Smooth muscle cell (in vitro differentiated cells): Measurements from ENCODE around the gene UEVLD. TPM values are rescaled to one million over a fixed set of nuclear protein-coding genes. Genes with fewer than 3 reads are reported as not detected.

Experiments
- DNase-seq: peaks from one replicate; lab custom pipeline; 2025; ENCODE audit not compliant: unreplicated experiment; lab: John Stamatoyannopoulos, UW
- H2AFZ ChIP-seq: fragments of 200-600 bp; sonication (generic); 2 replicates; pipeline ENCODE4 v1.6.0; 2016; ENCODE audit warnings: antibody characterized with exemption, low read depth, mild to moderate bottlenecking
- H3F3A ChIP-seq: fragments of 200-600 bp; sonication (generic); 2 replicates; pipeline ENCODE4 v1.6.0; 2017; ENCODE audit warnings: antibody characterized with exemption, low read depth
- H3K27ac ChIP-seq: fragments of 200-600 bp; sonication (generic); 2 replicates; pipeline ENCODE4 v1.5.1; 2016; ENCODE audit warnings: low read depth, mild to moderate bottlenecking
- H3K27me3 ChIP-seq: fragments of 200-600 bp; sonication (generic); 2 replicates; pipeline ENCODE4 v1.6.1; 2016; ENCODE audit warnings: low read depth, mild to moderate bottlenecking
- H3K36me3 ChIP-seq: fragments of 200-600 bp; sonication (generic); 2 replicates; pipeline ENCODE4 v1.5.1; 2016; ENCODE audit warnings: low read depth
- H3K4me1 ChIP-seq: fragments of 200-600 bp; sonication (generic); 2 replicates; pipeline ENCODE4 v1.5.1; 2016; ENCODE audit warnings: low read depth
- H3K4me2 ChIP-seq: fragments of 200-600 bp; sonication (generic); 2 replicates; pipeline ENCODE4 v1.6.0; 2016; ENCODE audit warnings: mild to moderate bottlenecking
- H3K4me3 ChIP-seq: fragments of 200-600 bp; sonication (generic); 2 replicates; pipeline ENCODE4 v1.5.1; 2016; ENCODE audit warnings: mild to moderate bottlenecking
- H3K79me2 ChIP-seq: fragments of 200-600 bp; sonication (generic); 2 replicates; pipeline ENCODE4 v1.6.0; 2016; ENCODE audit warnings: low read depth, mild to moderate bottlenecking
- H3K9ac ChIP-seq: fragments of 200-600 bp; sonication (generic); 2 replicates; pipeline ENCODE4 v1.6.0; 2016; ENCODE audit warnings: low read depth
- H3K9me3 ChIP-seq: fragments of 200-600 bp; sonication (generic); replicated peaks from 2 replicates; pipeline ENCODE4 v1.5.1; 2016; ENCODE audit warnings: low read depth
- H4K20me1 ChIP-seq: fragments of 200-600 bp; sonication (generic); 2 replicates; pipeline ENCODE4 v1.6.0; 2016; ENCODE audit warnings: low read depth
- CTCF ChIP-seq: fragments of 200-600 bp; sonication (generic); IDR thresholded peaks from 2 replicates; pipeline ENCODE4 v1.5.1; 2017; ENCODE audit warnings: borderline replicate concordance, mild to moderate bottlenecking, antibody characterized with exemption; ENCODE audit not compliant: insufficient read depth, poor library complexity, severe bottlenecking
- WGBS: methylation state at CpG from one replicate; pipeline ENCODE4 v1.1.7; 2016; ENCODE audit warnings: low lambda C conversion rate; 5-methylcytosine and 5-hydroxymethylcytosine counted together
- polyA plus RNA-seq: library from polyadenylated mRNA; unstranded; fragments of >200 nt; fragmentation: Nextera tagmentation; extraction: Ambion mirVana; gene quantifications from 2 replicates; pipeline ENCODE4 v1.2.1, GENCODE V29; 2016
- total RNA-seq: library from RNA; depleted of rRNA; stranded (reverse); fragments of >200 nt; gene quantifications from 2 replicates; pipeline ENCODE4 v1.2.3, GENCODE V29; 2014

The UEVLD gene
- total and polyA plus RNA-seq, 2 experiments from 2014 or later: 15.1 to 32.7 TPM

GRCh38 chr11:18590571-18590970, 2.0 kb upstream of the UEVLD start:
- no peak overlapping the region for H3K9ac ChIP-seq
- H3K4me2 ChIP-seq: no peak overlapping the region
- WGBS: 87% methylated on average over 2 of the region's 2 CpGs

GRCh38 chr11:18581825-18582224, 6.7 kb downstream of the UEVLD start:
- WGBS: 92% methylated on average over 1 of the region's 1 CpG
- no peaks in the 10 kb centered on the region for H3K9me3 ChIP-seq
- DNase-seq: no peak
- no peak overlapping the region for H3K4me3 ChIP-seq
- peaks cover 6% of the 10 kb centered on the region for H3K36me3 ChIP-seq
- H3K4me2 ChIP-seq: no peak overlapping the region
- no peaks in the 10 kb centered on the region for H3K27me3 ChIP-seq
- peaks cover 12% of the 10 kb centered on the region for H3K79me2 ChIP-seq
- H3K9ac ChIP-seq: no peak overlapping the region
- H3F3A ChIP-seq: no peaks in the 10 kb centered on the region
- H3K27ac ChIP-seq: no peak overlapping the region
- TF ChIP-seq CTCF: no peak
- H4K20me1 ChIP-seq: no peaks in the 10 kb centered on the region
- H2AFZ ChIP-seq: no peak overlapping the region
- peaks cover under 1% of the 10 kb centered on the region for H3K4me1 ChIP-seq

More at GRCh38 chr11:18590571-18590970, 2.0 kb upstream of the UEVLD start:
- peaks cover 60% of the 10 kb centered on the region for H3K79me2 ChIP-seq
- no peaks in the 10 kb centered on the region for H3F3A ChIP-seq
- no peak overlapping the region for H2AFZ ChIP-seq
- no peaks in the 10 kb centered on the region for H4K20me1 ChIP-seq
- H3K27ac ChIP-seq: no peak overlapping the region
- H3K36me3 ChIP-seq: no peaks in the 10 kb centered on the region
- no peaks in the 10 kb centered on the region for H3K27me3 ChIP-seq
- H3K9me3 ChIP-seq: no peaks in the 10 kb centered on the region
- DNase-seq: no peak
- peaks cover 22% of the 10 kb centered on the region for H3K4me1 ChIP-seq
- no peak overlapping the region for H3K4me3 ChIP-seq
- TF ChIP-seq CTCF: no peak

- no peaks in the 10 kb centered on the region for H3K9me3 ChIP-seq
- H2AFZ ChIP-seq: no peak overlapping the region
- no peaks in the 10 kb centered on the region for H4K20me1 ChIP-seq
- H3K4me1 ChIP-seq: no peaks in the 10 kb centered on the region
- H3K4me2 ChIP-seq: no peak overlapping the region
- WGBS: 85% methylated on average over 2 of the region's 2 CpGs
- TF ChIP-seq CTCF: no peak
- no peaks in the 10 kb centered on the region for H3K27me3 ChIP-seq
- no peak for DNase-seq
- no peak overlapping the region for H3K27ac ChIP-seq
- H3K9ac ChIP-seq: no peak overlapping the region
- no peaks in the 10 kb centered on the region for H3F3A ChIP-seq
- no peaks in the 10 kb centered on the region for H3K79me2 ChIP-seq
- no peak overlapping the region for H3K4me3 ChIP-seq
- peaks cover 13% of the 10 kb centered on the region for H3K36me3 ChIP-seq
Observed at GRCh38 chr11:18580113-18580766, 8.3 kb downstream of the UEVLD start.
